GM18517 (cell line): Measurements from ENCODE around the gene WBP2NL.
A peak's percentile ranks its signal among the peaks of the same experiment; 100 is the strongest.
"Not testable (repeated sequence)": the region's sequence is repeated elsewhere in the genome, so short reads cannot be mapped to it uniquely, and the experiment has no call there.

Source experiments
- ATAC-seq: cut with Tn5 transposase; IDR thresholded peaks from one replicate; pipeline ENCODE4 v1.9.1; 2021; ENCODE audit warnings: mild to moderate bottlenecking, moderate library complexity; ENCODE audit not compliant: unreplicated experiment

Gene WBP2NL

GRCh38 chr22:42070517-42071422 is 72.2 kb downstream of the WBP2NL start, which contains the start of gene NAGA:
NAGA (minus strand) TSS chr22:42070812; CDS start chr22:42070297, 515 bp downstream.
- peak; percentile 90 for ATAC-seq

- not testable (repeated sequence) for ATAC-seq
Measured at GRCh38 chr22:42071508-42071907, 72.9 kb downstream of the WBP2NL start.

GRCh38 chr22:42072606-42073330 is 74.2 kb downstream of the WBP2NL start:
- ATAC-seq, result no peak

GRCh38 chr22:42073621-42074041 is 75.0 kb downstream of the WBP2NL start:
- ATAC-seq, result no peak

- ATAC-seq, result no peak
Measured at GRCh38 chr22:42074132-42074811, 75.7 kb downstream of the WBP2NL start, which contains the start of gene PHETA2. PHETA2 (plus strand) TSS chr22:42074248; CDS start chr22:42077294, 3,046 bp downstream.

GRCh38 chr22:42074846-42075676 is 76.5 kb downstream of the WBP2NL start:
- ATAC-seq, result no peak

GRCh38 chr22:42076764-42077485 is 78.3 kb downstream of the WBP2NL start:
- ATAC-seq, result no peak

- no peak for ATAC-seq
Measured at GRCh38 chr22:42077486-42078125, 79.0 kb downstream of the WBP2NL start.
